Ovary (tissue), 3 donors: ENCODE data around the gene AKR1C3.
"Not testable (repeated sequence)": the region's sequence is repeated elsewhere in the genome, so short reads cannot be mapped to it uniquely, and the experiment has no call there.

Experiments
- POLR2A ChIP-seq: fragments of 450-650 bp; IDR thresholded peaks from one replicate; pipeline ENCODE4 v1.6.1; 2017; ENCODE audit warnings: antibody characterized with exemption, mild to moderate bottlenecking, moderate library complexity
- TF ChIP-seq, protein P1 (sequence below), 3 donors: fragments of 450-650 bp in 2 of 3; fragments of 200-600 bp in 1 of 3; IDR thresholded peaks; one replicate each; pipeline versions ENCODE4 v1.5.1 to v1.8.0; 2016 to 2022; ENCODE audit warnings: antibody characterized with exemption in 3 of 3, mild to moderate bottlenecking in 1 of 3
- donor health status: DM: no; HTN: no; CAD: no.

DNA sequence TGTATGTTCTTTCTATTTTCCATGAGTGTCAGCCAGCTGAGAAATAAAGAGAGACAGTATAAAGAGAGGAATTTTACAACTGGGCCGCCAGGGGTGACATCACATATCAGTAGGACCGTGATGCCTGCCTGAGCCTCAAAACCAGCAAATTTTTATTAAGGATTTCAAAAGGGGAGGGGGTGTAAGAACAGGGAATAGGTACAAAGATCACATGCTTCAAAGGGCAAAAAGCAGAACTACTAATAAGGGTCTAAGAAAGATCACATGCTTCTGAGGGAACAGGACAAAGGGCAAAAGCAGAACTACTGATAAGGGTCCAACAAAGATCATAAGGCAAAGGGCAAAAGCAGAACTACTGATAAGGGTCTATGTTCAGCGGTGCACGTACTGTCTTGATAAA is 43.5 kb downstream of the AKR1C3 start:
- TF ChIP-seq, protein P1, sequence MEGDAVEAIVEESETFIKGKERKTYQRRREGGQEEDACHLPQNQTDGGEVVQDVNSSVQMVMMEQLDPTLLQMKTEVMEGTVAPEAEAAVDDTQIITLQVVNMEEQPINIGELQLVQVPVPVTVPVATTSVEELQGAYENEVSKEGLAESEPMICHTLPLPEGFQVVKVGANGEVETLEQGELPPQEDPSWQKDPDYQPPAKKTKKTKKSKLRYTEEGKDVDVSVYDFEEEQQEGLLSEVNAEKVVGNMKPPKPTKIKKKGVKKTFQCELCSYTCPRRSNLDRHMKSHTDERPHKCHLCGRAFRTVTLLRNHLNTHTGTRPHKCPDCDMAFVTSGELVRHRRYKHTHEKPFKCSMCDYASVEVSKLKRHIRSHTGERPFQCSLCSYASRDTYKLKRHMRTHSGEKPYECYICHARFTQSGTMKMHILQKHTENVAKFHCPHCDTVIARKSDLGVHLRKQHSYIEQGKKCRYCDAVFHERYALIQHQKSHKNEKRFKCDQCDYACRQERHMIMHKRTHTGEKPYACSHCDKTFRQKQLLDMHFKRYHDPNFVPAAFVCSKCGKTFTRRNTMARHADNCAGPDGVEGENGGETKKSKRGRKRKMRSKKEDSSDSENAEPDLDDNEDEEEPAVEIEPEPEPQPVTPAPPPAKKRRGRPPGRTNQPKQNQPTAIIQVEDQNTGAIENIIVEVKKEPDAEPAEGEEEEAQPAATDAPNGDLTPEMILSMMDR (IDR thresholded peaks at IDR 0.05) = not testable (repeated sequence)
- TF ChIP-seq POLR2A = not testable (repeated sequence)
